Measurements from ENCODE around the gene SLC9A5. TPM values are rescaled to one million over a fixed set of nuclear protein-coding genes. Genes with fewer than 3 reads are reported as not detected.

SLC9A5 gene
- total RNA-seq, 2 experiments from 2014 or later = 2.7 to 4.2 TPM

- intact Hi-C loops (cut with micrococcal nuclease; ENCODE audit: unreplicated experiment) = loop anchor here (5.0 kb wide), 1 partner anchor 122 kb away; no protein-coding TSS in a partner anchor
- H3K4me2 ChIP-seq (ENCODE audit: low read length) = no peak overlapping the region
- no peak overlapping the region for H3K4me3 ChIP-seq (ENCODE audit: low read depth, low read length, poor library complexity, severe bottlenecking)
- H2AFZ ChIP-seq (ENCODE audit: low read length) = no peak overlapping the region
- H3K36me3 ChIP-seq (ENCODE audit: insufficient read depth, low read length) = no peaks in the 10 kb centered on the region
- H3K79me2 ChIP-seq (ENCODE audit: insufficient read depth, low read depth, low read length) = no peaks in the 10 kb centered on the region
- POLR2A ChIA-PET = no interaction called here
- no peak for DNase-seq (ENCODE audit: low spot score)
- CTCF ChIA-PET (ENCODE audit: unreplicated experiment) = no interaction called here
- no TSS peak for BruUV-seq (replicated peaks)
- no peak for TF ChIP-seq CTCF (conservative IDR thresholded peaks at IDR 0.05; ENCODE audit: low read length)
- TF ChIP-seq EZH2phosphoT487 (IDR thresholded peaks at IDR 0.05; ENCODE audit: borderline replicate concordance, low read depth, low read length) = no peak
- no peaks in the 10 kb centered on the region for H3K9me3 ChIP-seq (ENCODE audit: low read length)
- no peaks in the 10 kb centered on the region for H3K9me2 ChIP-seq (ENCODE audit: insufficient read depth, low read length)
- no peak overlapping the region for H3K27ac ChIP-seq (ENCODE audit: low read depth, low read length, poor library complexity, severe bottlenecking)
- H4K20me1 ChIP-seq (ENCODE audit: insufficient read depth, low read length) = no peaks in the 10 kb centered on the region
- no peaks in the 10 kb centered on the region for H3K4me1 ChIP-seq (ENCODE audit: insufficient read depth, low read length, poor library complexity, severe bottlenecking)
Observed at GRCh38 chr16:67275321-67275720, 26.5 kb downstream of the SLC9A5 start.

- CTCF ChIA-PET (ENCODE audit: unreplicated experiment) = no interaction called here
- POLR2A ChIA-PET = no interaction called here
- DNase-seq (ENCODE audit: low spot score) = no peak
- TF ChIP-seq CTCF (conservative IDR thresholded peaks at IDR 0.05; ENCODE audit: low read length) (no peak), EZH2phosphoT487 (IDR thresholded peaks at IDR 0.05; ENCODE audit: borderline replicate concordance, low read depth, low read length) (no peak)
- Histone ChIP-seq H3K4me1 (ENCODE audit: insufficient read depth, low read length, poor library complexity, severe bottlenecking) (no peaks in the 10 kb centered on the region), H3K4me3 (ENCODE audit: low read depth, low read length, poor library complexity, severe bottlenecking) (no peak overlapping the region), H2AFZ (ENCODE audit: low read length) (no peak overlapping the region), H3K27ac (ENCODE audit: low read depth, low read length, poor library complexity, severe bottlenecking) (no peak overlapping the region), H3K9me2 (ENCODE audit: insufficient read depth, low read length) (no peaks in the 10 kb centered on the region), H3K36me3 (ENCODE audit: insufficient read depth, low read length) (no peaks in the 10 kb centered on the region), H3K4me2 (ENCODE audit: low read length) (no peak overlapping the region), H3K9me3 (ENCODE audit: low read length) (no peaks in the 10 kb centered on the region), H4K20me1 (ENCODE audit: insufficient read depth, low read length) (no peaks in the 10 kb centered on the region), H3K79me2 (ENCODE audit: insufficient read depth, low read depth, low read length) (no peaks in the 10 kb centered on the region)
- intact Hi-C loops (cut with micrococcal nuclease; ENCODE audit: unreplicated experiment) = loop anchor here (5.0 kb wide), 1 partner anchor 120 kb away; no protein-coding TSS in a partner anchor
- BruUV-seq (replicated peaks) = no TSS peak
Observed at GRCh38 chr16:67277294-67277998, 28.7 kb downstream of the SLC9A5 start.

Data from OCI-LY7 (cell line).